HCT116 (cell line): ENCODE data around the gene ZNF423. TPM values are rescaled to one million over a fixed set of nuclear protein-coding genes. Genes with fewer than 3 reads are reported as not detected.

Experiments
- ATAC-seq: fragments of 200-7000 bp; cut with Tn5 transposase; 2 replicates; pipeline ENCODE4 v1.9.1; 2020; ENCODE audit warnings: mild to moderate bottlenecking, moderate library complexity
- BruUV-seq: library from RNA; stranded (reverse); fragments of 400-500 nt; replicated peaks from 2 replicates; lab custom pipeline; 2021; lab: Mats Ljungman, UMichigan
- CTCF ChIA-PET: fragments of 300-600 bp; sonication (Branson Sonifier 250); formaldehyde crosslinking; loops from one replicate; lab custom pipeline; 2021; ENCODE audit warnings: antibody characterized with exemption; lab: Charles Lee
- POLR2A ChIA-PET: fragments of 300-600, 350-600 bp; sonication (Branson Sonifier 250); formaldehyde crosslinking; loops from one replicate; lab custom pipeline; 2021; ENCODE audit warnings: antibody characterized with exemption; lab: Charles Lee
- RAD21 ChIA-PET, 2 experiments: fragments of 300-600 bp; sonication (Branson Sonifier 250); formaldehyde crosslinking; loops; one replicate each; lab custom pipeline; 2023; ENCODE audit warnings: low total read pairs in 2 of 2; ENCODE audit not compliant: uncharacterized antibody in 2 of 2, unreplicated experiment in 2 of 2, low non-redundant PET in 1 of 2; lab: Charles Lee
- DNase-seq: peaks from one replicate; pipeline ENCODE4 v3.0.0-alpha.2; 2010; ENCODE audit warnings: low read depth, low spot score
- H2AFZ ChIP-seq: fragments of 200-600 bp; shearing (Covaris generic), sonication (generic); 2 replicates; pipeline ENCODE4 v1.6.1; 2017; ENCODE audit warnings: low read depth, mixed run types, mixed read lengths, antibody characterized with exemption, low read length; ENCODE audit not compliant: poor library complexity, severe bottlenecking
- H3K27ac ChIP-seq: 2 replicates; pipeline ENCODE4 v1.5.1; 2012; ENCODE audit warnings: low read depth, low read length
- H3K27me3 ChIP-seq: fragments of 200-600 bp; sonication (generic); 2 replicates; pipeline ENCODE4 v1.6.1; 2016; ENCODE audit warnings: mixed run types, low read length, mixed read lengths; ENCODE audit not compliant: insufficient read depth
- H3K36me3 ChIP-seq, 2 experiments: fragments of 200-500 bp in 1 of 2; fragments of 200-600 bp in 1 of 2; sonication (Bioruptor generic) in 1 of 2; sonication (generic) in 1 of 2; 2 replicates each; pipeline versions ENCODE4 v1.5.1 to v1.6.1; 2014 to 2016; ENCODE audit warnings: low read length in 2 of 2, inconsistent platforms in 1 of 2, mixed read lengths in 1 of 2, mixed run types in 1 of 2; ENCODE audit not compliant: insufficient read depth in 2 of 2, control insufficient read depth in 1 of 2
- H3K4me1 ChIP-seq, 2 experiments: fragments of 200-600 bp in 1 of 2; sonication (generic) in 1 of 2; 2 replicates each; pipeline versions ENCODE4 v1.5.1 to v1.6.1; 2012 to 2017; ENCODE audit warnings: low read length in 2 of 2, inconsistent platforms in 1 of 2, mild to moderate bottlenecking in 1 of 2, mixed read lengths in 1 of 2, mixed run types in 1 of 2, moderate library complexity in 1 of 2; ENCODE audit not compliant: insufficient read depth in 2 of 2, control insufficient read depth in 1 of 2
- H3K4me2 ChIP-seq: fragments of 200-600 bp; sonication (generic); 2 replicates; pipeline ENCODE4 v1.6.1; 2017; ENCODE audit warnings: mixed run types, low read length, mixed read lengths
- H3K4me3 ChIP-seq, 2 experiments: fragments of 200-600 bp in 1 of 2; sonication (generic) in 1 of 2; replicated peaks in 1 of 2; 2 replicates each; pipeline ENCODE4 v1.5.1; 2011 to 2016; ENCODE audit warnings: low read length in 2 of 2, control low read depth in 1 of 2, low read depth in 1 of 2, mild to moderate bottlenecking in 1 of 2, mixed read lengths in 1 of 2, mixed run types in 1 of 2
- H3K79me2 ChIP-seq: fragments of 200-600 bp; sonication (generic); 2 replicates; pipeline ENCODE4 v1.6.1; 2017; ENCODE audit warnings: mild to moderate bottlenecking, mixed run types, low read length, moderate library complexity, mixed read lengths; ENCODE audit not compliant: insufficient read depth
- H3K9ac ChIP-seq: fragments of 200-600 bp; sonication (generic); 2 replicates; pipeline ENCODE4 v1.6.1; 2016; ENCODE audit warnings: low read length, mixed read lengths
- H3K9me2 ChIP-seq: fragments of 200-600 bp; sonication (generic), shearing (Covaris generic); 2 replicates; pipeline ENCODE4 v1.6.1; 2017; ENCODE audit warnings: mixed run types, mild to moderate bottlenecking, moderate library complexity; ENCODE audit not compliant: insufficient read depth
- H3K9me3 ChIP-seq, 2 experiments: fragments of 200-500 bp in 1 of 2; fragments of 200-600 bp in 1 of 2; sonication (Bioruptor generic) in 1 of 2; sonication (generic) in 1 of 2; 2 replicates each; pipeline ENCODE4 v1.6.1; 2014 to 2017; ENCODE audit warnings: low read length in 2 of 2, mixed read lengths in 2 of 2, inconsistent platforms in 1 of 2, low read depth in 1 of 2, mild to moderate bottlenecking in 1 of 2, mixed run types in 1 of 2, moderate library complexity in 1 of 2; ENCODE audit not compliant: control insufficient read depth in 1 of 2, insufficient read depth in 1 of 2
- H4K20me1 ChIP-seq: fragments of 200-600 bp; sonication (generic), shearing (Covaris generic); 2 replicates; pipeline ENCODE4 v1.6.1; 2017; ENCODE audit warnings: mixed run types, mild to moderate bottlenecking, moderate library complexity; ENCODE audit not compliant: insufficient read depth
- CBX3 ChIP-seq: IDR thresholded peaks from 2 replicates; pipeline ENCODE4 v1.6.1; 2012; ENCODE audit warnings: low read depth
- CEBPB ChIP-seq: IDR thresholded peaks from 2 replicates; pipeline ENCODE4 v1.6.1; 2012; ENCODE audit warnings: low read depth
- EGR1 ChIP-seq: IDR thresholded peaks from 2 replicates; pipeline ENCODE4 v1.6.1; 2012; ENCODE audit warnings: low read depth
- ELF1 ChIP-seq: IDR thresholded peaks from 2 replicates; pipeline ENCODE4 v1.6.1; 2012; ENCODE audit warnings: low read depth, borderline replicate concordance
- EZH2 ChIP-seq: fragments of 200-600 bp; sonication (generic); IDR thresholded peaks from 2 replicates; pipeline ENCODE4 v1.6.1; 2017; ENCODE audit warnings: antibody characterized with exemption, mixed run types
- EZH2phosphoT487 ChIP-seq: fragments of 200-600 bp; IDR thresholded peaks from 2 replicates; pipeline ENCODE4 v1.6.1; 2018; ENCODE audit warnings: antibody characterized with exemption, borderline replicate concordance
- FOSL1 ChIP-seq: IDR thresholded peaks from 2 replicates; pipeline ENCODE4 v1.6.1; 2012; ENCODE audit warnings: low read depth
- JUND ChIP-seq: IDR thresholded peaks from 2 replicates; pipeline ENCODE4 v1.6.1; 2012
- POLR2A ChIP-seq: IDR thresholded peaks from 2 replicates; pipeline ENCODE4 v1.7.0; 2011; ENCODE audit warnings: borderline replicate concordance; ENCODE audit not compliant: insufficient read depth, insufficient read length; ENCODE audit errors: extremely low read depth
- POLR2AphosphoS5 ChIP-seq: IDR thresholded peaks from 2 replicates; pipeline ENCODE4 v1.6.1; 2011; ENCODE audit warnings: mild to moderate bottlenecking, low read depth, low read length, moderate library complexity
- RAD21 ChIP-seq: IDR thresholded peaks from 2 replicates; pipeline ENCODE4 v1.6.1; 2012; ENCODE audit warnings: low read depth, mild to moderate bottlenecking
- SIN3A ChIP-seq: IDR thresholded peaks from 2 replicates; pipeline ENCODE4 v1.6.1; 2012; ENCODE audit warnings: low read depth
- SP1 ChIP-seq: IDR thresholded peaks from 2 replicates; pipeline ENCODE4 v1.6.1; 2012; ENCODE audit warnings: low read depth
- YY1 ChIP-seq: IDR thresholded peaks from 2 replicates; pipeline ENCODE4 v1.6.1; 2011; ENCODE audit warnings: low read length, low read depth, moderate library complexity, mild to moderate bottlenecking; ENCODE audit not compliant: insufficient replicate concordance; ENCODE audit errors: extremely low read depth
- ZFX ChIP-seq: fragments of 450-650 bp; IDR thresholded peaks from 2 replicates; pipeline ENCODE4 v1.6.1; 2017
- intact Hi-C: fragments of 100-400 bp; cut with micrococcal nuclease; formaldehyde crosslinking; loops from 2 replicates; pipeline ENCODE4 v1.10.0; 2022
- total RNA-seq: library from RNA; stranded (reverse); gene quantifications from one replicate; pipeline ENCODE4 v1.2.1, GENCODE V29; 2021; ENCODE audit not compliant: unreplicated experiment
- TF ChIP-seq, protein P1 (sequence below): IDR thresholded peaks from 2 replicates; pipeline ENCODE4 v1.6.1; 2012; ENCODE audit warnings: low read depth
- TF ChIP-seq, protein P2 (sequence below): IDR thresholded peaks from 2 replicates; pipeline ENCODE4 v1.6.1; 2012
- TF ChIP-seq, protein P3 (sequence below), 3 experiments: fragments of 200-600 bp in 1 of 3; sonication (generic) in 1 of 3; IDR thresholded peaks in 2 of 3; conservative IDR thresholded peaks in 1 of 3; 2 replicates each; pipeline ENCODE4 v1.5.1; 2012 to 2017; ENCODE audit warnings: low read depth in 2 of 3, low read length in 2 of 3, antibody characterized with exemption in 1 of 3, borderline replicate concordance in 1 of 3, control low read depth in 1 of 3, mild to moderate bottlenecking in 1 of 3, mixed read lengths in 1 of 3, mixed run types in 1 of 3, moderate library complexity in 1 of 3; ENCODE audit not compliant: insufficient read depth in 1 of 3
- TF ChIP-seq, protein P4 (sequence below): IDR thresholded peaks from 2 replicates; pipeline ENCODE4 v1.6.1; 2011; ENCODE audit warnings: mild to moderate bottlenecking, low read length, moderate library complexity; ENCODE audit not compliant: insufficient replicate concordance; ENCODE audit errors: extremely low read depth
- TF ChIP-seq, protein P5 (sequence below): IDR thresholded peaks from 2 replicates; pipeline ENCODE4 v1.6.1; 2012

Gene ZNF423
- total RNA-seq, 1 experiment from 2014 or later = 0.22 TPM

DNA sequence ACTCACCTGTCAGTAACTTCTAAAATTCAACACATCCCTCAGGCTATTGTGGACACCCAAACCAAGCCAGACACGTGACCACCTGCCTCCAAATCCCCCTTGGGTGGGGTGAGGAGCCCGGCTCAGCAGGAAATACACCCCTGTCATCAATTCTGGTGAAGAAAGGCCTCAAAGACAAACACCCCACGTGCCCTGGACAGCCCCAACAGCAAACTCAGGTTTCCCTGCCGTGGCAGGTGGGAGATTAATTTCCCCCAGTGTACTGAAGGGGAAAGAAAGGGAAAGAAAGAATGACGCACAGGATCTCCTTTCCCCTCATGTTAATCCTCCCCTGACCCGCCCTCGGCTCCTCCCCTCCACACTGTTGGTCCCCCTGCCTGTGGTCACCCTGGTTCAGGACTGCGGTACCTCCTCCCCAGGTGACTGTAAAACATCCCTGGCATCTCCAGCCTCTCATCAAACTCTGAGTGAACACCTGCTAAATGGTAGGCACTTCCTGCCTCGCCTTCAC lies 98.3 kb downstream of the ZNF423 start:
- CTCF ChIA-PET = no interaction called here
- no peak overlapping the region for H3K4me2 ChIP-seq
- no peaks in the 10 kb centered on the region; the same call in 1 of the 2 replicates for H3K27me3 ChIP-seq
- POLR2A ChIA-PET = no interaction called here
- no peaks in the 10 kb centered on the region for H4K20me1 ChIP-seq
- H3K79me2 ChIP-seq = no peaks in the 10 kb centered on the region
- no peak for DNase-seq
- intact Hi-C loops = loop anchor here (10.0 kb wide), 1 partner anchor 143 kb away; no protein-coding TSS in a partner anchor
- H3K36me3 ChIP-seq = no peaks in the 10 kb centered on the region
- H3K9me3 ChIP-seq = no peaks in the 10 kb centered on the region
- H3K4me1 ChIP-seq = no peaks in the 10 kb centered on the region; a peak in 1 of 4 replicates
- H3K4me3 ChIP-seq = no peak overlapping the region
- RAD21 ChIA-PET = no interaction called here
- H3K9me2 ChIP-seq = no peaks in the 10 kb centered on the region
- H3K9ac ChIP-seq = no peak overlapping the region
- BruUV-seq = no TSS peak
- no peak for ATAC-seq
- no peak overlapping the region for H3K27ac ChIP-seq
- TF ChIP-seq EZH2 (no peak), CEBPB (no peak), JUND (no peak), SIN3A (no peak), POLR2A (no peak), ZFX (no peak), CBX3 (no peak), SP1 (no peak), EGR1 (no peak), EZH2phosphoT487 (no peak), POLR2AphosphoS5 (no peak), YY1 (no peak), ELF1 (no peak), FOSL1 (no peak), RAD21 (no peak)
- TF ChIP-seq, protein P1, sequence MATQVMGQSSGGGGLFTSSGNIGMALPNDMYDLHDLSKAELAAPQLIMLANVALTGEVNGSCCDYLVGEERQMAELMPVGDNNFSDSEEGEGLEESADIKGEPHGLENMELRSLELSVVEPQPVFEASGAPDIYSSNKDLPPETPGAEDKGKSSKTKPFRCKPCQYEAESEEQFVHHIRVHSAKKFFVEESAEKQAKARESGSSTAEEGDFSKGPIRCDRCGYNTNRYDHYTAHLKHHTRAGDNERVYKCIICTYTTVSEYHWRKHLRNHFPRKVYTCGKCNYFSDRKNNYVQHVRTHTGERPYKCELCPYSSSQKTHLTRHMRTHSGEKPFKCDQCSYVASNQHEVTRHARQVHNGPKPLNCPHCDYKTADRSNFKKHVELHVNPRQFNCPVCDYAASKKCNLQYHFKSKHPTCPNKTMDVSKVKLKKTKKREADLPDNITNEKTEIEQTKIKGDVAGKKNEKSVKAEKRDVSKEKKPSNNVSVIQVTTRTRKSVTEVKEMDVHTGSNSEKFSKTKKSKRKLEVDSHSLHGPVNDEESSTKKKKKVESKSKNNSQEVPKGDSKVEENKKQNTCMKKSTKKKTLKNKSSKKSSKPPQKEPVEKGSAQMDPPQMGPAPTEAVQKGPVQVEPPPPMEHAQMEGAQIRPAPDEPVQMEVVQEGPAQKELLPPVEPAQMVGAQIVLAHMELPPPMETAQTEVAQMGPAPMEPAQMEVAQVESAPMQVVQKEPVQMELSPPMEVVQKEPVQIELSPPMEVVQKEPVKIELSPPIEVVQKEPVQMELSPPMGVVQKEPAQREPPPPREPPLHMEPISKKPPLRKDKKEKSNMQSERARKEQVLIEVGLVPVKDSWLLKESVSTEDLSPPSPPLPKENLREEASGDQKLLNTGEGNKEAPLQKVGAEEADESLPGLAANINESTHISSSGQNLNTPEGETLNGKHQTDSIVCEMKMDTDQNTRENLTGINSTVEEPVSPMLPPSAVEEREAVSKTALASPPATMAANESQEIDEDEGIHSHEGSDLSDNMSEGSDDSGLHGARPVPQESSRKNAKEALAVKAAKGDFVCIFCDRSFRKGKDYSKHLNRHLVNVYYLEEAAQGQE = no peak
- TF ChIP-seq, protein P2, sequence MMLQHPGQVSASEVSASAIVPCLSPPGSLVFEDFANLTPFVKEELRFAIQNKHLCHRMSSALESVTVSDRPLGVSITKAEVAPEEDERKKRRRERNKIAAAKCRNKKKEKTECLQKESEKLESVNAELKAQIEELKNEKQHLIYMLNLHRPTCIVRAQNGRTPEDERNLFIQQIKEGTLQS = no peak
- TF ChIP-seq, protein P3, sequence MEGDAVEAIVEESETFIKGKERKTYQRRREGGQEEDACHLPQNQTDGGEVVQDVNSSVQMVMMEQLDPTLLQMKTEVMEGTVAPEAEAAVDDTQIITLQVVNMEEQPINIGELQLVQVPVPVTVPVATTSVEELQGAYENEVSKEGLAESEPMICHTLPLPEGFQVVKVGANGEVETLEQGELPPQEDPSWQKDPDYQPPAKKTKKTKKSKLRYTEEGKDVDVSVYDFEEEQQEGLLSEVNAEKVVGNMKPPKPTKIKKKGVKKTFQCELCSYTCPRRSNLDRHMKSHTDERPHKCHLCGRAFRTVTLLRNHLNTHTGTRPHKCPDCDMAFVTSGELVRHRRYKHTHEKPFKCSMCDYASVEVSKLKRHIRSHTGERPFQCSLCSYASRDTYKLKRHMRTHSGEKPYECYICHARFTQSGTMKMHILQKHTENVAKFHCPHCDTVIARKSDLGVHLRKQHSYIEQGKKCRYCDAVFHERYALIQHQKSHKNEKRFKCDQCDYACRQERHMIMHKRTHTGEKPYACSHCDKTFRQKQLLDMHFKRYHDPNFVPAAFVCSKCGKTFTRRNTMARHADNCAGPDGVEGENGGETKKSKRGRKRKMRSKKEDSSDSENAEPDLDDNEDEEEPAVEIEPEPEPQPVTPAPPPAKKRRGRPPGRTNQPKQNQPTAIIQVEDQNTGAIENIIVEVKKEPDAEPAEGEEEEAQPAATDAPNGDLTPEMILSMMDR (IDR thresholded peaks at IDR 0.05 in 2 of 3, conservative IDR thresholded peaks at IDR 0.05 in 1 of 3; ENCODE audit: borderline replicate concordance in 1 of 3, insufficient read depth in 1 of 3, low read depth in 2 of 3, low read length in 2 of 3) = no peak
- TF ChIP-seq, protein P4, sequence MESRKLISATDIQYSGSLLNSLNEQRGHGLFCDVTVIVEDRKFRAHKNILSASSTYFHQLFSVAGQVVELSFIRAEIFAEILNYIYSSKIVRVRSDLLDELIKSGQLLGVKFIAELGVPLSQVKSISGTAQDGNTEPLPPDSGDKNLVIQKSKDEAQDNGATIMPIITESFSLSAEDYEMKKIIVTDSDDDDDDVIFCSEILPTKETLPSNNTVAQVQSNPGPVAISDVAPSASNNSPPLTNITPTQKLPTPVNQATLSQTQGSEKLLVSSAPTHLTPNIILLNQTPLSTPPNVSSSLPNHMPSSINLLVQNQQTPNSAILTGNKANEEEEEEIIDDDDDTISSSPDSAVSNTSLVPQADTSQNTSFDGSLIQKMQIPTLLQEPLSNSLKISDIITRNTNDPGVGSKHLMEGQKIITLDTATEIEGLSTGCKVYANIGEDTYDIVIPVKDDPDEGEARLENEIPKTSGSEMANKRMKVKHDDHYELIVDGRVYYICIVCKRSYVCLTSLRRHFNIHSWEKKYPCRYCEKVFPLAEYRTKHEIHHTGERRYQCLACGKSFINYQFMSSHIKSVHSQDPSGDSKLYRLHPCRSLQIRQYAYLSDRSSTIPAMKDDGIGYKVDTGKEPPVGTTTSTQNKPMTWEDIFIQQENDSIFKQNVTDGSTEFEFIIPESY = no peak
- TF ChIP-seq, protein P5, sequence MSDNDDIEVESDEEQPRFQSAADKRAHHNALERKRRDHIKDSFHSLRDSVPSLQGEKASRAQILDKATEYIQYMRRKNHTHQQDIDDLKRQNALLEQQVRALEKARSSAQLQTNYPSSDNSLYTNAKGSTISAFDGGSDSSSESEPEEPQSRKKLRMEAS = no peak
- TF ChIP-seq, all 23 proteins: peak for 0
- no peak overlapping the region for H2AFZ ChIP-seq
